ENCODE measurements around the gene CLDN16. TPM values are rescaled to one million over a fixed set of nuclear protein-coding genes. Genes with fewer than 3 reads are reported as not detected.

The CLDN16 gene
- polyA plus RNA-seq, 1 donor = 0.15 TPM

- no CpG with 5 or more reads among the region's 8 CpGs for WGBS (ENCODE audit: insufficient coverage, low lambda C conversion rate)
- no peak for DNase-seq
Measured at GRCh38 chr3:190404715-190405114, 16.8 kb downstream of the CLDN16 start.

DNA sequence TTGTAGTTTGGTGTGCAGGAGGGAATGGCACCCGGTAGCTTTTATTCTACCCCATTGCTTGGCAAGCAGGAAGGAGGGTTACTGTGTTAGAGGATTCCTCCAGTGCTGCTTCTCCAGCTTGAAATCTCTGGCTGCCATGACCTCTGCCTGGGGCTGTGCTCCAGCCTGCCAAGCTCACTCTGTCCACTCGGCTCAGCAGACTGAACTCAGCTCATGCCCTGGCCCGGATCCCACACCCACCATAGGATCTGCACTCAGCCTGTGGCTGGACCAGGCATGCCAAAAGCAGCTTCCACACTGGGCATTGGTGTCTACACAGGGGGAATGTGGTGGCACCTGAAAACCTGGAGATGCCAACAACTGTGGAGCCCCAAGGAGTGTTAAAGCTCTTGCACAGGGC is 26.3 kb downstream of the CLDN16 start:
- Histone ChIP-seq H3K27me3 (ENCODE audit: control insufficient read depth, insufficient read depth, low read length) (no peaks in the 10 kb centered on the region), H3K9me3 (ENCODE audit: control insufficient read depth, low read depth, low read length) (no peaks in the 10 kb centered on the region), H3K27ac (ENCODE audit: low read length) (no peak overlapping the region), H3K4me3 (ENCODE audit: low read length) (no peak overlapping the region), H3K4me1 (ENCODE audit: control insufficient read depth, insufficient read depth, low read length) (no peaks in the 10 kb centered on the region), H3K36me3 (ENCODE audit: control insufficient read depth, insufficient read depth, low read length) (no peaks in the 10 kb centered on the region)
- WGBS (ENCODE audit: insufficient coverage, low lambda C conversion rate) = no CpG with 5 or more reads among the region's 3 CpGs
- no peak for DNase-seq

More at GRCh38 chr3:190404715-190405114, 16.8 kb downstream of the CLDN16 start:
- Histone ChIP-seq H3K4me3 (ENCODE audit: low read length) (no peak overlapping the region), H3K4me1 (ENCODE audit: control insufficient read depth, insufficient read depth, low read length) (no peaks in the 10 kb centered on the region), H3K36me3 (ENCODE audit: control insufficient read depth, insufficient read depth, low read length) (no peaks in the 10 kb centered on the region), H3K27ac (ENCODE audit: low read length) (no peak overlapping the region), H3K9me3 (ENCODE audit: control insufficient read depth, low read depth, low read length) (no peaks in the 10 kb centered on the region), H3K27me3 (ENCODE audit: control insufficient read depth, insufficient read depth, low read length) (no peaks in the 10 kb centered on the region)

DNA sequence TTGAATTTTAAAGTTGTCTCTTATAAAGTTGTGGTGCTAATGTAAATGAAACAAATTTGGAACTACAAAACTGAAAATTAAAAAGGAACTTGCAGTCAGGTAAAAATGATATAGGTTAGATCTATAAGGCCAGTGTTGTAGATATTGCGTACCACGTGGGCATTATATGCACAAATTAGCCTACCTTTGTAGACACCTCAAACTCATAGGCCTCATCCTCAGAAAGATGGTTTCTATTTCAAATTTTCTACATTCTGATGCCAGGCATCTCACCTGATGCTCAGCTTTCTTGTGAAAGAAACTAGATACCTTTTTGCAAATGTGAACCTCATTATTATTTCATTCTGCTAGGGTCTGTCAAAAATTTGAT is 36.1 kb downstream of the CLDN16 start:
- no peak for DNase-seq
- Histone ChIP-seq H3K27me3 (ENCODE audit: control insufficient read depth, insufficient read depth, low read length) (no peaks in the 10 kb centered on the region), H3K9me3 (ENCODE audit: control insufficient read depth, low read depth, low read length) (no peaks in the 10 kb centered on the region), H3K36me3 (ENCODE audit: control insufficient read depth, insufficient read depth, low read length) (no peaks in the 10 kb centered on the region), H3K4me3 (ENCODE audit: low read length) (no peak overlapping the region), H3K4me1 (ENCODE audit: control insufficient read depth, insufficient read depth, low read length) (no peaks in the 10 kb centered on the region), H3K27ac (ENCODE audit: low read length) (no peak overlapping the region)
- WGBS (ENCODE audit: insufficient coverage, low lambda C conversion rate) = no CpG with 5 or more reads among the region's 2 CpGs

DNA sequence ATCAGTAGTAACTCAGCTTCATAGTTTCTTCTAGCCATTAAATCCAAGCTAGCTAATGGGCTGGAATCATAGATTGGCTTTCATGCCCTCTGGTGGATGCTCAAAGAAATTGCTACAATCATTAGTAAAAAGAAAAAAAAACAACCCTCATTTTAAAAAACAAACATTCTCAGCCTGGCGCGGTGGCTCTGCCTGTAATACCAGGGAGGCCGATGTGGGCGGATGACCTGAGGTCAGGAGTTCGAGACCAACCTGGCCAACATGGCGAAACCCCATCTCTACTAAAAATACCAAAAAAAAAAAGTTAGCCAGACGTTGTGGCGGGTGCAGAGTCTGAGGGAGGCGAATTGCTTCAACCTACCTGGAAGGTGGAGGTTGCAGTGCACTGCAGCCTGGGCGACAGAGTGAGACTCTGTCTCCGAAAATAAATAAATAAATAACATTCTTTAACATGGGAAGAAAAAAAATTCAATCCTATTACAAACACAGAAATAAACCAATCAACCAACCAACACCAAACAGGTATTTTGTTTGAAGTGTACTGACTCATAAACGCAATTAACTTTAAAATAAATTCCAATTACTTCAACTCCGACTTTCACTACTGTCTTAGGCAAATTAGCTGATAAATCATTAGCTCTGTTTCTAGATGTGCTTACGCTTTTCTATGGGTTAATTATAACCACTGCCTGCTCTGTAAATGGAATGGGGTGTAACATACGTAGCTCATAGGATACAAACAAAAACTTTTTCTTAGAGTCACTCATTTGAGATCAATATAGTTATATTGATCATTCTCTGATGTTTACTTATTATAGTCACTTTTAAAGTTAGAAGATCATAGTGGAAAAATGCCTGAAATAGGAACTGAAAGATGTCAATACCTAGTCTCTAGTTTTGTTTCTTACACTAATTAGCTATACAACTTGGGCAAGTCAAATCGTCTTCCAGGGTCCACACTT is 36.8 kb downstream of the CLDN16 start:
- Histone ChIP-seq H3K36me3 (ENCODE audit: control insufficient read depth, insufficient read depth, low read length) (no peaks in the 10 kb centered on the region), H3K9me3 (ENCODE audit: control insufficient read depth, low read depth, low read length) (no peaks in the 10 kb centered on the region), H3K4me1 (ENCODE audit: control insufficient read depth, insufficient read depth, low read length) (no peaks in the 10 kb centered on the region), H3K4me3 (ENCODE audit: low read length) (no peak overlapping the region), H3K27ac (ENCODE audit: low read length) (no peak overlapping the region), H3K27me3 (ENCODE audit: control insufficient read depth, insufficient read depth, low read length) (no peaks in the 10 kb centered on the region)
- WGBS (ENCODE audit: insufficient coverage, low lambda C conversion rate) = 70% methylated on average over 4 of the region's 16 CpGs
- DNase-seq = peak; percentile 14 to 53

DNA sequence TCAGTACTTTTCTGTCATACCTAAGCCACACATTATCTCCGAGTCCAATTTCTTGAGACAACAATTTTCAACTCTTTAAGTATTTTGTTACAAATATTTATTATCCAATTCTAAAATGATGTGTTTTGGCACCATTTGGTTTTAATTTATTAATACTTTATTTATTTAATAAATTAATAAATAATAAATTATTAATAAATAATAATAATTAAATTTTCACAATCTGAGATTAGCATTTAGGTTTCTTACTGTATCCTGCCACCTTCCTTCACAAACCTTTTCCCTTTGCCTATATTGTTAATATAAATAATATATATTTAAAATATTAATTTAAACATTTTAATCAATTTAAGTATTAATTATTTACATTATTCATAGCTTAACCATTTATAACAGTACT is 37.9 kb downstream of the CLDN16 start:
- Histone ChIP-seq H3K27me3 (ENCODE audit: control insufficient read depth, insufficient read depth, low read length) (no peaks in the 10 kb centered on the region), H3K4me1 (ENCODE audit: control insufficient read depth, insufficient read depth, low read length) (no peaks in the 10 kb centered on the region), H3K9me3 (ENCODE audit: control insufficient read depth, low read depth, low read length) (no peaks in the 10 kb centered on the region), H3K36me3 (ENCODE audit: control insufficient read depth, insufficient read depth, low read length) (no peaks in the 10 kb centered on the region), H3K4me3 (ENCODE audit: low read length) (no peak overlapping the region), H3K27ac (ENCODE audit: low read length) (no peak overlapping the region)
- DNase-seq = no peak
- 100% methylated on average over 1 of the region's 1 CpG for WGBS (ENCODE audit: insufficient coverage, low lambda C conversion rate)

- Histone ChIP-seq H3K27ac (ENCODE audit: low read length) (no peak overlapping the region), H3K4me3 (ENCODE audit: low read length) (no peak overlapping the region), H3K27me3 (ENCODE audit: control insufficient read depth, insufficient read depth, low read length) (no peaks in the 10 kb centered on the region), H3K4me1 (ENCODE audit: control insufficient read depth, insufficient read depth, low read length) (no peaks in the 10 kb centered on the region), H3K36me3 (ENCODE audit: control insufficient read depth, insufficient read depth, low read length) (no peaks in the 10 kb centered on the region), H3K9me3 (ENCODE audit: control insufficient read depth, low read depth, low read length) (no peaks in the 10 kb centered on the region)
- WGBS (ENCODE audit: insufficient coverage, low lambda C conversion rate) = 90% methylated on average over 3 of the region's 6 CpGs
- DNase-seq = no peak
Measured at GRCh38 chr3:190426806-190427507, 39.0 kb downstream of the CLDN16 start.

- Histone ChIP-seq H3K27me3 (ENCODE audit: control insufficient read depth, insufficient read depth, low read length) (no peaks in the 10 kb centered on the region), H3K27ac (ENCODE audit: low read length) (no peak overlapping the region), H3K9me3 (ENCODE audit: control insufficient read depth, low read depth, low read length) (no peaks in the 10 kb centered on the region), H3K36me3 (ENCODE audit: control insufficient read depth, insufficient read depth, low read length) (no peaks in the 10 kb centered on the region), H3K4me1 (ENCODE audit: control insufficient read depth, insufficient read depth, low read length) (no peaks in the 10 kb centered on the region), H3K4me3 (ENCODE audit: low read length) (no peak overlapping the region)
- WGBS (ENCODE audit: insufficient coverage, low lambda C conversion rate) = 88% methylated on average over 2 of the region's 2 CpGs
- no peak for DNase-seq
Measured at GRCh38 chr3:190429681-190430080, 41.7 kb downstream of the CLDN16 start.

DNA sequence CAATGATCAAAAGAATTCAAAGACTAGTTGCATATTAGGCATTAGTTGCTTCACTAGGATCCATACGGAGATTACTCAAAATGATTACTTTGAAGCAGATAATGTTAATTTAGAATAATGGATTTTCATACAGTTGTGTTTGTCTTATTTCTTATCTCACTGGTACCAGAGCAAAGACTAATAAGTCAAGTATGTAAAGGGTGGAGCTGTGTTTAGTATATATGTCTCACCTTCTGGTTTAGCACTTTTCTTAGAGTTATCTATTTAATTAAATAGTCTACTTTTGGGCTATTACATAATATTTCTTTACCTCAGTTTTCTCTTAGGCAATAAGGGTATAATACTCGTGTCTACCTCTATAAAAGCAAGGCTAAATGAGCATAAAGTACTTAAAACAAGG is 42.9 kb downstream of the CLDN16 start:
- Histone ChIP-seq H3K36me3 (ENCODE audit: control insufficient read depth, insufficient read depth, low read length) (no peaks in the 10 kb centered on the region), H3K4me1 (ENCODE audit: control insufficient read depth, insufficient read depth, low read length) (no peaks in the 10 kb centered on the region), H3K27me3 (ENCODE audit: control insufficient read depth, insufficient read depth, low read length) (no peaks in the 10 kb centered on the region), H3K4me3 (ENCODE audit: low read length) (no peak overlapping the region), H3K9me3 (ENCODE audit: control insufficient read depth, low read depth, low read length) (no peaks in the 10 kb centered on the region), H3K27ac (ENCODE audit: low read length) (no peak overlapping the region)
- no peak for DNase-seq
- WGBS (ENCODE audit: insufficient coverage, low lambda C conversion rate) = 70% methylated on average over 1 of the region's 2 CpGs

DNA sequence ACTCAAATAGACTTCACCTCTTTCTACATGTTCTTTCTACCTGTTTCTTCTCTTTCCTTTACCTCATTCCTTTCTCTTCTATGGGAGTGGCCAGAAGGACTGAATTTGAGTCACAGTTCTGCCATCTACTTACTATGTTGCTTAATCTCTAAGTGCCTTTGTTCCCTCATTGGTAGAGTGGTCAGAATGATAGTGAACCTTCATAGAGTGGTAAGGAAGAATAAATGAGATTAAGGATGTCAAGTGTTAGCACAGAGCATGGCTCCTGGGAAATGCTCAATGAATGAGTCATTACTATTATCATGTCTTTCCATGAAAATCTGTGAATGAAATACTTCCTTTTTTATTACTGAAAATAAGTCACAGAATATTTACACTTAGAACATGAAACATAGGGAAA is 44.3 kb downstream of the CLDN16 start:
- DNase-seq = no peak
- H3K27me3 ChIP-seq (ENCODE audit: control insufficient read depth, insufficient read depth, low read length) = no peaks in the 10 kb centered on the region

DNA sequence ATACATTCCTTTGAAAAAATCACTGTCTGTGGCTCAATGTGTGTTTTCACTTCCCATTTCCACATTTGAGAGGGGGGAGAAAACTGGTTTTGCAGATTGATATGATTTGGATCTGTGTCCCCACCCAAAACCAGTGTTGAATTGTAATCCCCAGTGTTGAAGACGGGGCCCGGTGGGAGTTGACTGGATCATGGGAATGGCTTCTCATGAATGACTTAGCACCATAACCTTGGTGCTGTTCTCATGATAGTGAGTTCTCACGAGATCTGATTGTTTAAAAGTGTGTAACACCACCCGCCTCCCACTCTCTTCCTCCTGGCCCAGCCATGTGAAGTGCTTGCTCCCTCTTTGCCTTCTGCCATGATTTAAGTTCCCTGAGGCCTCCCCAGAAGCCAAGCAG is 45.7 kb downstream of the CLDN16 start:
- Histone ChIP-seq H3K27me3 (ENCODE audit: control insufficient read depth, insufficient read depth, low read length) (no peaks in the 10 kb centered on the region), H3K9me3 (ENCODE audit: control insufficient read depth, low read depth, low read length) (no peaks in the 10 kb centered on the region), H3K27ac (ENCODE audit: low read length) (no peak overlapping the region), H3K4me3 (ENCODE audit: low read length) (no peak overlapping the region), H3K36me3 (ENCODE audit: control insufficient read depth, insufficient read depth, low read length) (no peaks in the 10 kb centered on the region), H3K4me1 (ENCODE audit: control insufficient read depth, insufficient read depth, low read length) (no peaks in the 10 kb centered on the region)
- no peak for DNase-seq
- WGBS (ENCODE audit: insufficient coverage, low lambda C conversion rate) = no CpG with 5 or more reads among the region's 4 CpGs

More for the DNA sequence above, 44.3 kb downstream of the CLDN16 start:
- Histone ChIP-seq H3K4me1 (ENCODE audit: control insufficient read depth, insufficient read depth, low read length) (no peaks in the 10 kb centered on the region), H3K9me3 (ENCODE audit: control insufficient read depth, low read depth, low read length) (no peaks in the 10 kb centered on the region), H3K36me3 (ENCODE audit: control insufficient read depth, insufficient read depth, low read length) (no peaks in the 10 kb centered on the region), H3K4me3 (ENCODE audit: low read length) (no peak overlapping the region), H3K27ac (ENCODE audit: low read length) (no peak overlapping the region)

Data from large intestine (tissue), 3 donors.